Panc1 (cell line): Measurements from ENCODE around the gene ZRANB3. TPM values are rescaled to one million over a fixed set of nuclear protein-coding genes. Genes with fewer than 3 reads are reported as not detected.

Source experiments
- ATAC-seq: fragments of 200-7000 bp; cut with Tn5 transposase; 2 replicates; pipeline ENCODE4 v1.9.1; 2020; ENCODE audit warnings: mild to moderate bottlenecking, moderate library complexity
- BruUV-seq: library from RNA; stranded (reverse); fragments of 400-500 nt; replicated peaks from 2 replicates; lab custom pipeline; 2021; lab: Mats Ljungman, UMichigan
- CTCF ChIA-PET: fragments of 300-600 bp; sonication (Branson Sonifier 250); formaldehyde crosslinking; loops from one replicate; lab custom pipeline; 2022; ENCODE audit warnings: antibody characterized with exemption; lab: Charles Lee
- POLR2A ChIA-PET: fragments of 300-600 bp; sonication (Branson Sonifier 250); formaldehyde crosslinking; loops from one replicate; lab custom pipeline; 2022; ENCODE audit warnings: antibody characterized with exemption; lab: Charles Lee
- DNase-seq: peaks from one replicate; pipeline ENCODE4 v3.0.0-alpha.2; 2010; ENCODE audit warnings: low read depth, low spot score
- H3K27ac ChIP-seq: 2 replicates; pipeline ENCODE4 v1.5.1; 2011; ENCODE audit warnings: mild to moderate bottlenecking, low read length, inconsistent platforms
- H3K27me3 ChIP-seq: fragments of 200-500 bp; sonication (Bioruptor generic); 2 replicates; pipeline ENCODE4 v1.6.0; 2014; ENCODE audit warnings: low read length, inconsistent platforms; ENCODE audit not compliant: control insufficient read depth, insufficient read depth
- H3K36me3 ChIP-seq: fragments of 200-500 bp; sonication (Bioruptor generic); 2 replicates; pipeline ENCODE4 v1.5.1; 2014; ENCODE audit warnings: inconsistent platforms, mild to moderate bottlenecking, low read length, moderate library complexity; ENCODE audit not compliant: control insufficient read depth, insufficient read depth
- H3K4me1 ChIP-seq: 2 replicates; pipeline ENCODE4 v1.5.1; 2011; ENCODE audit warnings: inconsistent platforms, mild to moderate bottlenecking, low read length, moderate library complexity; ENCODE audit not compliant: control insufficient read depth, insufficient read depth
- H3K4me3 ChIP-seq, 2 experiments: 2 replicates each; pipeline ENCODE4 v1.5.1; 2011 to 2012; ENCODE audit warnings: low read depth in 2 of 2, low read length in 2 of 2, mild to moderate bottlenecking in 2 of 2, inconsistent platforms in 1 of 2, moderate library complexity in 1 of 2
- H3K9me3 ChIP-seq: fragments of 200-500 bp; sonication (Bioruptor generic); 2 replicates; pipeline ENCODE4 v1.5.1; 2014; ENCODE audit warnings: low read depth, mild to moderate bottlenecking, inconsistent platforms, low read length, moderate library complexity; ENCODE audit not compliant: control insufficient read depth, insufficient read depth
- CTCF ChIP-seq: fragments of 450-650 bp; IDR thresholded peaks from 2 replicates; pipeline ENCODE4 v1.5.1; 2017; ENCODE audit warnings: mild to moderate bottlenecking
- POLR2AphosphoS5 ChIP-seq: IDR thresholded peaks from 2 replicates; pipeline ENCODE4 v1.6.1; 2012; ENCODE audit warnings: mild to moderate bottlenecking, low read depth, low read length, moderate library complexity
- REST ChIP-seq, 2 experiments: IDR thresholded peaks; 2 replicates each; pipeline ENCODE4 v1.6.1; 2011 to 2012; ENCODE audit warnings: low read depth in 2 of 2, control low read depth in 1 of 2, low read length in 1 of 2, mild to moderate bottlenecking in 1 of 2, moderate library complexity in 1 of 2; ENCODE audit not compliant: insufficient read depth in 1 of 2
- SIN3A ChIP-seq: IDR thresholded peaks from 2 replicates; pipeline ENCODE4 v1.6.1; 2012; ENCODE audit warnings: low read depth, mild to moderate bottlenecking, low read length, moderate library complexity, borderline replicate concordance; ENCODE audit not compliant: insufficient read depth
- TCF7L2 ChIP-seq: IDR thresholded peaks from 2 replicates; pipeline ENCODE4 v1.6.1; 2011; ENCODE audit warnings: mild to moderate bottlenecking, low read depth, low read length, inconsistent platforms
- in situ Hi-C: cut with HindIII; loops from 2 replicates; pipeline ENCODE4 v1.10.0; 2016; ENCODE audit warnings: low sequenced_read_pairs, low pct_unique_long_range_greater_than_20kb
- intact Hi-C: fragments of 100-400 bp; cut with micrococcal nuclease; formaldehyde crosslinking; loops from one replicate; pipeline ENCODE4 v1.10.0; 2022; ENCODE audit not compliant: unreplicated experiment
- total RNA-seq: library from RNA; stranded (reverse); gene quantifications from one replicate; pipeline ENCODE4 v1.2.1, GENCODE V29; 2021; ENCODE audit not compliant: unreplicated experiment

Gene ZRANB3
- total RNA-seq, 1 experiment from 2014 or later, result 11.7 TPM

GRCh38 chr2:135248611-135249010, 282.4 kb downstream of the ZRANB3 start:
- no TSS peak for BruUV-seq
- POLR2A ChIA-PET, result no interaction called here
- H3K4me3 ChIP-seq, result no peak overlapping the region
- no peaks in the 10 kb centered on the region for H3K9me3 ChIP-seq
- ATAC-seq (no peak), DNase-seq (no peak)
- H3K27ac ChIP-seq, result no peak overlapping the region
- no peak for TF ChIP-seq POLR2AphosphoS5
- no peaks in the 10 kb centered on the region for H3K36me3 ChIP-seq
- in situ Hi-C loops, result no loop called here
- CTCF ChIA-PET, result no interaction called here
- no peaks in the 10 kb centered on the region for H3K27me3 ChIP-seq
- intact Hi-C loops, result no loop called here
- no peaks in the 10 kb centered on the region for H3K4me1 ChIP-seq

GRCh38 chr2:135246711-135247270, 284.2 kb downstream of the ZRANB3 start:
- Histone ChIP-seq H3K36me3 (no peaks in the 10 kb centered on the region), H3K27ac (no peak overlapping the region), H3K27me3 (no peaks in the 10 kb centered on the region), H3K4me3 (no peak overlapping the region), H3K9me3 (no peaks in the 10 kb centered on the region), H3K4me1 (no peaks in the 10 kb centered on the region)
- CTCF ChIA-PET, result no interaction called here
- no TSS peak for BruUV-seq
- POLR2A ChIA-PET, result no interaction called here
- ATAC-seq (no peak), DNase-seq (no peak)
- TF ChIP-seq POLR2AphosphoS5, result no peak
- no peak for TF ChIP-seq REST (IDR thresholded peaks at IDR 0.05; ENCODE audit: insufficient read depth in 1 of 2, low read depth in 2 of 2, low read length in 1 of 2)
- no peak for TF ChIP-seq TCF7L2
- no peak for TF ChIP-seq CTCF
- no peak for TF ChIP-seq SIN3A
- intact Hi-C loops (no loop called here), in situ Hi-C loops (no loop called here)

GRCh38 chr2:135245071-135245470, 285.9 kb downstream of the ZRANB3 start:
- no peak for TF ChIP-seq POLR2AphosphoS5
- no peak for TF ChIP-seq CTCF
- no peak for TF ChIP-seq TCF7L2
- H3K4me1 ChIP-seq, result no peaks in the 10 kb centered on the region
- H3K9me3 ChIP-seq, result no peaks in the 10 kb centered on the region
- BruUV-seq, result no TSS peak
- H3K4me3 ChIP-seq, result no peak overlapping the region
- ChIA-PET POLR2A (no interaction called here), CTCF (no interaction called here)
- in situ Hi-C loops (no loop called here), intact Hi-C loops (no loop called here)
- ATAC-seq (no peak), DNase-seq (no peak)
- H3K36me3 ChIP-seq, result no peaks in the 10 kb centered on the region
- no peak overlapping the region for H3K27ac ChIP-seq
- H3K27me3 ChIP-seq, result no peaks in the 10 kb centered on the region
